Right ventricle myocardium inferior (tissue), 1 donor: ENCODE results near the gene MOB3B. TPM values are rescaled to one million over a fixed set of nuclear protein-coding genes. Genes with fewer than 3 reads are reported as not detected.
A peak's percentile ranks its signal among the peaks of the same experiment; 100 is the strongest.
"Not testable (repeated sequence)": the region's sequence is repeated elsewhere in the genome, so short reads cannot be mapped to it uniquely, and the experiment has no call there.

ENCODE experiments used
- ATAC-seq: fragments of 200-7000 bp; cut with Tn5 transposase; one replicate; pipeline ENCODE4 v1.9.1; 2020; ENCODE audit warnings: mild to moderate bottlenecking, moderate library complexity
- DNase-seq: peaks from one replicate; pipeline ENCODE4 v3.0.0; 2021; ENCODE audit errors: missing footprints
- intact Hi-C: fragments of 100-400 bp; cut with DNase I; formaldehyde crosslinking; loops from one replicate; pipeline ENCODE4 v1.11.0; 2022
- total RNA-seq: library from RNA; stranded (reverse); fragmentation: NEBNext Ultra II Directional; extraction: Animal tissue kit (Norgen Biotek cat#: 25700); gene quantifications from one replicate; pipeline ENCODE4 v1.2.1, GENCODE V29; 2021
- donor health status: DM: no; HTN: yes; CAD: no; lungs with severe emphysema.

Gene MOB3B
- total RNA-seq, 1 donor from 2014 or later: 1.5 TPM

GRCh38 chr9:27527702-27528075 is 1.9 kb downstream of the MOB3B start:
- ATAC-seq (no peak), DNase-seq (no peak)
- intact Hi-C loops: loop anchor here (5.0 kb wide), 3 partner anchors 95 to 175 kb away; no protein-coding TSS in a partner anchor

GRCh38 chr9:27524236-27524635 is 5.4 kb downstream of the MOB3B start, which contains the start of gene IFNK:
Gene IFNK, plus strand, starts transcription at chr9:27524290. Its CDS starts 47 bp downstream, at chr9:27524337.
- intact Hi-C loops: no loop called here
- ATAC-seq (no peak), DNase-seq (no peak)

- DNase-seq: no peak
- intact Hi-C loops: no loop called here
- no peak for ATAC-seq
Observed at GRCh38 chr9:27523141-27523540, 6.5 kb downstream of the MOB3B start.

GRCh38 chr9:27520986-27521385 is 8.6 kb downstream of the MOB3B start:
- no peak for ATAC-seq
- intact Hi-C loops: no loop called here
- DNase-seq: no peak

GRCh38 chr9:27519466-27520465 is 9.8 kb downstream of the MOB3B start:
- no peak for DNase-seq
- intact Hi-C loops: no loop called here

GRCh38 chr9:27518809-27519208 is 10.8 kb downstream of the MOB3B start:
- no peak for DNase-seq
- no peak for ATAC-seq
- intact Hi-C loops: no loop called here

More at GRCh38 chr9:27519466-27520465, 9.8 kb downstream of the MOB3B start:
- ATAC-seq: no peak

- ATAC-seq: no peak
- DNase-seq: no peak
- intact Hi-C loops: no loop called here
Observed at GRCh38 chr9:27518006-27518405, 11.6 kb downstream of the MOB3B start.

GRCh38 chr9:27514551-27514950 is 15.1 kb downstream of the MOB3B start:
- ATAC-seq: peak; percentile 67
- DNase-seq: no peak
- intact Hi-C loops: no loop called here

- ATAC-seq: no peak
- no peak for DNase-seq
- intact Hi-C loops: no loop called here
Observed at GRCh38 chr9:27511771-27512170, 17.8 kb downstream of the MOB3B start.

GRCh38 chr9:27510780-27511179 is 18.8 kb downstream of the MOB3B start:
- intact Hi-C loops: no loop called here
- DNase-seq: no peak
- no peak for ATAC-seq

GRCh38 chr9:27506981-27507380 is 22.6 kb downstream of the MOB3B start:
- ATAC-seq (no peak), DNase-seq (no peak)
- intact Hi-C loops: no loop called here

GRCh38 chr9:27505744-27506161 is 23.9 kb downstream of the MOB3B start:
- intact Hi-C loops: no loop called here
- DNase-seq (no peak), ATAC-seq (no peak)

GRCh38 chr9:27504259-27504658 is 25.4 kb downstream of the MOB3B start:
- no peak for DNase-seq
- intact Hi-C loops: no loop called here
- ATAC-seq: no peak

- intact Hi-C loops: no loop called here
- DNase-seq: no peak
- no peak for ATAC-seq
Observed at GRCh38 chr9:27503623-27504022, 26.0 kb downstream of the MOB3B start.

- ATAC-seq, DNase-seq, intact Hi-C loops: not testable (repeated sequence)
Observed at GRCh38 chr9:27500902-27501301, 28.7 kb downstream of the MOB3B start.

GRCh38 chr9:27499451-27499850 is 30.2 kb downstream of the MOB3B start:
- ATAC-seq: no peak
- no peak for DNase-seq
- intact Hi-C loops: loop anchor here (10.0 kb wide), 1 partner anchor 55 kb away; no protein-coding TSS in a partner anchor

- ATAC-seq: no peak
- DNase-seq: no peak
- intact Hi-C loops: loop anchor here (10.0 kb wide), 1 partner anchor 53 kb away; no protein-coding TSS in a partner anchor
Observed at GRCh38 chr9:27497883-27498417, 31.7 kb downstream of the MOB3B start.

- ATAC-seq (no peak), DNase-seq (no peak)
- intact Hi-C loops: loop anchor here (10.0 kb wide), 1 partner anchor 51 kb away; no protein-coding TSS in a partner anchor
Observed at GRCh38 chr9:27496135-27496504, 33.5 kb downstream of the MOB3B start.

GRCh38 chr9:27495480-27496134 is 34.0 kb downstream of the MOB3B start:
- intact Hi-C loops: loop anchor here (10.0 kb wide), 1 partner anchor 51 kb away; no protein-coding TSS in a partner anchor

More at GRCh38 chr9:27495480-27496134, 34.0 kb downstream of the MOB3B start:
- DNase-seq: no peak
- peak; percentile 44 for ATAC-seq
